Measurements from ENCODE around the gene CIZ1. TPM values are rescaled to one million over a fixed set of nuclear protein-coding genes. Genes with fewer than 3 reads are reported as not detected.

Gene CIZ1
- total and polyA plus RNA-seq, 2 of the 13 experiments (the other 11 are each of a cell fraction or from before 2014, with no cell fraction given): 30.6 to 50.3 TPM

DNA sequence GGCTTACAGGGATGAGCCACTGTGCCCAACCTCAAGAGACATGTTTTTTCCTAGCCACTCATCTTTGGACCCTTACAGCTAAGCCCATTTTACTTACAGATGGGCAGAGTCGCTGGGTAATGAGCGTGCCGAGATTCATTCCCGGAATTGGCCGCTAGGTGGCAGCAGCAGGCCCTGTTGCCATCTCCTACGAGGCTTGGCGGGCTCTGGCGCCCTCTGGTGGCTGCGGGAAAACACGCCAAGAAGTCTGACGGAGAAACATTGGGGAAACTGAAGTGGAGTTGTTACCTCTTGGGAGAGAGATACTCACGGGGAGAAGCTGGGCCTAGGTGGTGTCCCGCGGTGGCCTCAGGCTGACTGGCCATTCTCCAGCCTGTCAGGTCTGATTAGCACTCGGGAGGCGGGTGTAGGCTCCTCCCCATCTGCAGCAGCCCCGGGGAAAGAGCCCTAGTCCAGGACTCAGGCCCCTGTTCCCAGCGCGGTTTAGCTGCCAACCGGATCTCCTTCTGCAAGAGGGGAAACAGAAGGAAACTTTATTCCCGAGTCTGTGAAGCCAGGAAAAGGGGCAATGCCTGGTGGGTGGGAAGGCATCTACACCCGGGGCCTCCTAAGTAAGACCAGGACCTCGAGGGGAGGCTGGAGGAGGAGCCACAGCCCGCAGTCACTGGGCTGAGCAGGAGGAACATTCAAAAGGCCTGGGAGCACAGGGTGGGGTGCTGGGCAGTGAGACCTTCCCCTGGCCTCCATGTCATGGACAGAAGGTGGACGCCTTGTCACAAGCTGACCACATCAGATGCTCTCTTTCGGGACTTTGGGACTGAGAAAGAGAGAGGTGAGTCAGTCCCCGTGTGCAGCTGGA lies 73.5 kb downstream of the CIZ1 start (continued):
- no peak for TF ChIP-seq ZNF512 (CRISPR knock-in tag; IDR thresholded peaks at IDR 0.05)
- TF ChIP-seq, protein P1, sequence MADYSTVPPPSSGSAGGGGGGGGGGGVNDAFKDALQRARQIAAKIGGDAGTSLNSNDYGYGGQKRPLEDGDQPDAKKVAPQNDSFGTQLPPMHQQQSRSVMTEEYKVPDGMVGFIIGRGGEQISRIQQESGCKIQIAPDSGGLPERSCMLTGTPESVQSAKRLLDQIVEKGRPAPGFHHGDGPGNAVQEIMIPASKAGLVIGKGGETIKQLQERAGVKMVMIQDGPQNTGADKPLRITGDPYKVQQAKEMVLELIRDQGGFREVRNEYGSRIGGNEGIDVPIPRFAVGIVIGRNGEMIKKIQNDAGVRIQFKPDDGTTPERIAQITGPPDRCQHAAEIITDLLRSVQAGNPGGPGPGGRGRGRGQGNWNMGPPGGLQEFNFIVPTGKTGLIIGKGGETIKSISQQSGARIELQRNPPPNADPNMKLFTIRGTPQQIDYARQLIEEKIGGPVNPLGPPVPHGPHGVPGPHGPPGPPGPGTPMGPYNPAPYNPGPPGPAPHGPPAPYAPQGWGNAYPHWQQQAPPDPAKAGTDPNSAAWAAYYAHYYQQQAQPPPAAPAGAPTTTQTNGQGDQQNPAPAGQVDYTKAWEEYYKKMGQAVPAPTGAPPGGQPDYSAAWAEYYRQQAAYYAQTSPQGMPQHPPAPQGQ (CRISPR knock-in tag; IDR thresholded peaks at IDR 0.05; ENCODE audit: borderline replicate concordance): no peak
- TF ChIP-seq ZNF12 (CRISPR knock-in tag; IDR thresholded peaks at IDR 0.05): no peak
- TF ChIP-seq, protein P2, sequence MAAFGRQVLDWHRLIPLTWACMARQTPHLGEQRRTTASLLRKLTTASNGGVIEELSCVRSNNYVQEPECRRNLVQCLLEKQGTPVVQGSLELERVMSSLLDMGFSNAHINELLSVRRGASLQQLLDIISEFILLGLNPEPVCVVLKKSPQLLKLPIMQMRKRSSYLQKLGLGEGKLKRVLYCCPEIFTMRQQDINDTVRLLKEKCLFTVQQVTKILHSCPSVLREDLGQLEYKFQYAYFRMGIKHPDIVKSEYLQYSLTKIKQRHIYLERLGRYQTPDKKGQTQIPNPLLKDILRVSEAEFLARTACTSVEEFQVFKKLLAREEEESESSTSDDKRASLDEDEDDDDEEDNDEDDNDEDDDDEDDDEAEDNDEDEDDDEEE (CRISPR knock-in tag; IDR thresholded peaks at IDR 0.05): no peak; the same call in 1 of the 2 replicates
- peak; percentile 61 for TF ChIP-seq RXRA (CRISPR knock-in tag; IDR thresholded peaks at IDR 0.05)
- TF ChIP-seq KAT8 (CRISPR knock-in tag; IDR thresholded peaks at IDR 0.05): peak; percentile 54
- 0 out of 2 replicates have a peak, but pooled peaks have one; percentile 33 for TF ChIP-seq ZNF761 (CRISPR knock-in tag; conservative IDR thresholded peaks at IDR 0.05)
- TF ChIP-seq ZNF274 (CRISPR knock-in tag; IDR thresholded peaks at IDR 0.05): 0 out of 2 replicates have a peak, but pooled peaks have one; percentile 20
- TF ChIP-seq ADNP (CRISPR knock-in tag; IDR thresholded peaks at IDR 0.05): peak; percentile 77
- TF ChIP-seq KMT2A (CRISPR knock-in tag; IDR thresholded peaks at IDR 0.05): peak; percentile 55; the same call in 1 of the 2 replicates
- TF ChIP-seq GATAD1 (CRISPR knock-in tag; IDR thresholded peaks at IDR 0.05): peak; percentile 62; the same call in 1 of the 2 replicates
- peak; percentile 36; the same call in 1 of the 2 replicates for TF ChIP-seq ZNF263 (CRISPR knock-in tag; IDR thresholded peaks at IDR 0.05)
- TF ChIP-seq KDM3A (CRISPR knock-in tag; IDR thresholded peaks at IDR 0.05; ENCODE audit: low read depth): peak; percentile 93
- TF ChIP-seq, protein P3, sequence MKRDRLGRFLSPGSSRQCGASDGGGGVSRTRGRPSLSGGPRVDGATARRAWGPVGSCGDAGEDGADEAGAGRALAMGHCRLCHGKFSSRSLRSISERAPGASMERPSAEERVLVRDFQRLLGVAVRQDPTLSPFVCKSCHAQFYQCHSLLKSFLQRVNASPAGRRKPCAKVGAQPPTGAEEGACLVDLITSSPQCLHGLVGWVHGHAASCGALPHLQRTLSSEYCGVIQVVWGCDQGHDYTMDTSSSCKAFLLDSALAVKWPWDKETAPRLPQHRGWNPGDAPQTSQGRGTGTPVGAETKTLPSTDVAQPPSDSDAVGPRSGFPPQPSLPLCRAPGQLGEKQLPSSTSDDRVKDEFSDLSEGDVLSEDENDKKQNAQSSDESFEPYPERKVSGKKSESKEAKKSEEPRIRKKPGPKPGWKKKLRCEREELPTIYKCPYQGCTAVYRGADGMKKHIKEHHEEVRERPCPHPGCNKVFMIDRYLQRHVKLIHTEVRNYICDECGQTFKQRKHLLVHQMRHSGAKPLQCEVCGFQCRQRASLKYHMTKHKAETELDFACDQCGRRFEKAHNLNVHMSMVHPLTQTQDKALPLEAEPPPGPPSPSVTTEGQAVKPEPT (CRISPR knock-in tag; IDR thresholded peaks at IDR 0.05; ENCODE audit: low read depth): peak; percentile 39; the same call in 1 of the 2 replicates
- no peak for TF ChIP-seq FOXM1 (CRISPR knock-in tag; IDR thresholded peaks at IDR 0.05)
- no peak for TF ChIP-seq FOXO4 (CRISPR knock-in tag; conservative IDR thresholded peaks at IDR 0.05)
- TF ChIP-seq ETV5 (CRISPR knock-in tag; IDR thresholded peaks at IDR 0.05; ENCODE audit: borderline replicate concordance): peak; percentile 37; the same call in 1 of the 2 replicates
- TF ChIP-seq CREB3 (CRISPR knock-in tag; IDR thresholded peaks at IDR 0.05): no peak
- no peak for TF ChIP-seq FLYWCH1 (CRISPR knock-in tag; IDR thresholded peaks at IDR 0.05)
- peak; percentile 16; the same call in 1 of the 2 replicates for TF ChIP-seq HCFC1 (IDR thresholded peaks at IDR 0.05; ENCODE audit: low read depth, low read length)
- TF ChIP-seq ESRRA (CRISPR knock-in tag; IDR thresholded peaks at IDR 0.05; ENCODE audit: low read depth): no peak

Measured in HepG2 (cell line).